T-helper 22 cell (primary cell): ENCODE data around the gene CDC7.

Experiments
- DNase-seq: peaks from one replicate; pipeline ENCODE4 v3.0.0-alpha.2; 2020; ENCODE audit warnings: low read depth

The CDC7 gene

GRCh38 chr1:91549041-91549735 lies 48.5 kb downstream of the CDC7 start:
- peak; percentile 24 for DNase-seq

- no peak for DNase-seq
Measured at GRCh38 chr1:91550961-91551360, 50.3 kb downstream of the CDC7 start.

- no peak for DNase-seq
Measured at GRCh38 chr1:91552091-91552490, 51.4 kb downstream of the CDC7 start.

GRCh38 chr1:91552596-91552995 lies 51.9 kb downstream of the CDC7 start:
- DNase-seq, result no peak

GRCh38 chr1:91553177-91553591 lies 52.5 kb downstream of the CDC7 start:
- DNase-seq, result no peak

GRCh38 chr1:91555074-91555730 lies 54.6 kb downstream of the CDC7 start:
- no peak for DNase-seq

GRCh38 chr1:91555821-91556531 lies 55.3 kb downstream of the CDC7 start:
- DNase-seq, result peak; percentile 70

- DNase-seq, result no peak
Measured at GRCh38 chr1:91556556-91556955, 55.9 kb downstream of the CDC7 start.

GRCh38 chr1:91557039-91557690 lies 56.5 kb downstream of the CDC7 start:
- DNase-seq, result no peak

- DNase-seq, result no peak
Measured at GRCh38 chr1:91557826-91558225, 57.2 kb downstream of the CDC7 start.

GRCh38 chr1:91559046-91559750 lies 58.5 kb downstream of the CDC7 start:
- DNase-seq, result no peak

GRCh38 chr1:91559838-91560565 lies 59.4 kb downstream of the CDC7 start:
- no peak for DNase-seq

GRCh38 chr1:91564888-91565701 lies 64.4 kb downstream of the CDC7 start:
- DNase-seq, result no peak

- no peak for DNase-seq
Measured at GRCh38 chr1:91567583-91567982, 66.9 kb downstream of the CDC7 start.

GRCh38 chr1:91568261-91568660 lies 67.6 kb downstream of the CDC7 start:
- no peak for DNase-seq

- DNase-seq, result no peak
Measured at GRCh38 chr1:91569411-91570119, 68.9 kb downstream of the CDC7 start.

GRCh38 chr1:91570120-91570448 lies 69.4 kb downstream of the CDC7 start:
- DNase-seq, result no peak

- no peak for DNase-seq
Measured at GRCh38 chr1:91572044-91572443, 71.4 kb downstream of the CDC7 start.
